ENCODE data around the gene LAMC2. TPM values are rescaled to one million over a fixed set of nuclear protein-coding genes. Genes with fewer than 3 reads are reported as not detected.
A peak's percentile ranks its signal among the peaks of the same experiment; 100 is the strongest.

LAMC2 gene
- total RNA-seq, 1 donor from 2014 or later = 14.8 TPM

DNA sequence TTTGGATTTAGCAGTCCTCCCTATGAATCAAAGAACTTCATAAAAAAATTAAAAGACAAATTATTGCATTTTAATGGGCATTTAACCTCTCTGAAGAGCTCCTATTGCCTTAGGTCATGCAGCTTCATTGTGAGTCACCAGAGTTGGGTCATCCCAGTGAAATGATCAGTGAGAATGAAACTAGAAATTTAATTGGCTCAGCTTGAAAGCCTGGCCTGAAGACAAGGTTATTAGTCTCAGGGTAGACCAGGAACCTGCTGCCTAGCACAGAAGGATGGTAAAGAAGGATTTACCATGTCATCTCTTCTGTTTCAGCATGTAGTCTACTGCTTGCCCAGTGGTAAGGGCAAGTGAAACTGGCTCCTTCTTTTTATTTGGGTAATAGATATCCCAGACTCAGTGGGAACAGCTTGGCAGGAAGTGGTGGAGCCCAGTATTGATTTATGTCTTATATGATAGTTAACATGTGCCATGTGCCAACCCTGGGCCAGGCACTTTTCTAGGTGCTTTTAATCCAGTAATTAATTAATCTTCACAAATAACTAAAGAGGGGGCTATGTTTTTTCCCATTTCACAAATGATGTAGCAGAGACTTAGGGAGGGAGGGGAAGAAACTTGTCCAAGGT is 23.6 kb downstream of the LAMC2 start:
- Mint-ChIP-seq H3K27ac (peak overlapping the region; percentile 70), H3K4me1 (ENCODE audit: unreplicated experiment) (peaks cover 5% of the 10 kb centered on the region), H3K9me3 (no peaks in the 10 kb centered on the region), H3K4me3 (no peak overlapping the region), H3K36me3 (no peaks in the 10 kb centered on the region), H3K27me3 (no peaks in the 10 kb centered on the region)
- DNase-seq (ENCODE audit: extremely low spot score, unreplicated experiment) = no peak
- TF ChIP-seq, protein P1, sequence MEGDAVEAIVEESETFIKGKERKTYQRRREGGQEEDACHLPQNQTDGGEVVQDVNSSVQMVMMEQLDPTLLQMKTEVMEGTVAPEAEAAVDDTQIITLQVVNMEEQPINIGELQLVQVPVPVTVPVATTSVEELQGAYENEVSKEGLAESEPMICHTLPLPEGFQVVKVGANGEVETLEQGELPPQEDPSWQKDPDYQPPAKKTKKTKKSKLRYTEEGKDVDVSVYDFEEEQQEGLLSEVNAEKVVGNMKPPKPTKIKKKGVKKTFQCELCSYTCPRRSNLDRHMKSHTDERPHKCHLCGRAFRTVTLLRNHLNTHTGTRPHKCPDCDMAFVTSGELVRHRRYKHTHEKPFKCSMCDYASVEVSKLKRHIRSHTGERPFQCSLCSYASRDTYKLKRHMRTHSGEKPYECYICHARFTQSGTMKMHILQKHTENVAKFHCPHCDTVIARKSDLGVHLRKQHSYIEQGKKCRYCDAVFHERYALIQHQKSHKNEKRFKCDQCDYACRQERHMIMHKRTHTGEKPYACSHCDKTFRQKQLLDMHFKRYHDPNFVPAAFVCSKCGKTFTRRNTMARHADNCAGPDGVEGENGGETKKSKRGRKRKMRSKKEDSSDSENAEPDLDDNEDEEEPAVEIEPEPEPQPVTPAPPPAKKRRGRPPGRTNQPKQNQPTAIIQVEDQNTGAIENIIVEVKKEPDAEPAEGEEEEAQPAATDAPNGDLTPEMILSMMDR (conservative IDR thresholded peaks at IDR 0.05) = no peak

DNA sequence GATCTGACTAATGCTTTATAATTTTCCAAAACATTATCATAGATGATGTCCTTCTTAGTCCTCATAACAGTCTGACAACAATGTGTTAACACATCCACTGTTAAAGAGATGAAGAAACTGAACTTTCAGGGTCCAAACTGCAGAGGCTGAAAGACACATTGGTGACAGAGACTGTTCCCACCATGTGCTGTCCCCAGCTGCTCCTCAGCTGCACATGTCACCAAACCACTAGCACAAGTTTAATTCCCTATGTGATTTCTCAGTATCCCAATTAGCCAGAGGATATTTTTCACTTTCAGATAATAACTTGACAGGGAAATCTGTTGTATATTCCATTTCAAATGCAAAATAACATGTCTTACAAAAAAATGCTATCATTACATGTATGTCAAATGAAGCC is 24.6 kb downstream of the LAMC2 start:
- H3K4me1 Mint-ChIP-seq (ENCODE audit: unreplicated experiment) = peaks cover 5% of the 10 kb centered on the region
- H3K9me3 Mint-ChIP-seq = no peaks in the 10 kb centered on the region
- TF ChIP-seq, protein P1 (conservative IDR thresholded peaks at IDR 0.05) = no peak
- H3K27ac Mint-ChIP-seq = no peak overlapping the region
- H3K27me3 Mint-ChIP-seq = no peaks in the 10 kb centered on the region
- H3K36me3 Mint-ChIP-seq = no peaks in the 10 kb centered on the region
- DNase-seq (ENCODE audit: extremely low spot score, unreplicated experiment) = no peak
- H3K4me3 Mint-ChIP-seq = no peak overlapping the region

DNA sequence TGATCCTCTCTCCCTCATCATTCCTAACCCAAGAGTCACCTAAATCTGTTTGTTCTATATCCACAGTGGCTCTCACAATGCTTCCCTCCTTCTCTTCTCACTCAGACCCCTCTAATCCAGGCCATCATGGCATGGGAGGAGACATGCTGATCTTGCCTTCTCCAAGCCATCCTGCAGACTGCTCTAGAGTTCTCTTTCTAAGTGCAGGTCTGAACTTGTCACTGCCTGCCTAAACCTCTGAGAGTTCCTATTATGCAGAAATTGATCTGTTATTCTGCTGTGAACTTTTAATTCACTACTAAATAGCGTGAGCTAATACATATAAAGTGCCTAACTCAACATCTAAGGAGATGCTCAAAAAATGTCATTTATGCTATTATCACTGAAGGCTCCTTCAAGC is 26.8 kb downstream of the LAMC2 start:
- Mint-ChIP-seq H3K36me3 (peaks cover 3% of the 10 kb centered on the region), H3K9me3 (no peaks in the 10 kb centered on the region), H3K4me3 (no peak overlapping the region), H3K27ac (no peak overlapping the region), H3K4me1 (ENCODE audit: unreplicated experiment) (peaks cover 11% of the 10 kb centered on the region), H3K27me3 (no peaks in the 10 kb centered on the region)
- no peak for DNase-seq (ENCODE audit: extremely low spot score, unreplicated experiment)
- TF ChIP-seq, protein P1 (conservative IDR thresholded peaks at IDR 0.05) = no peak

DNA sequence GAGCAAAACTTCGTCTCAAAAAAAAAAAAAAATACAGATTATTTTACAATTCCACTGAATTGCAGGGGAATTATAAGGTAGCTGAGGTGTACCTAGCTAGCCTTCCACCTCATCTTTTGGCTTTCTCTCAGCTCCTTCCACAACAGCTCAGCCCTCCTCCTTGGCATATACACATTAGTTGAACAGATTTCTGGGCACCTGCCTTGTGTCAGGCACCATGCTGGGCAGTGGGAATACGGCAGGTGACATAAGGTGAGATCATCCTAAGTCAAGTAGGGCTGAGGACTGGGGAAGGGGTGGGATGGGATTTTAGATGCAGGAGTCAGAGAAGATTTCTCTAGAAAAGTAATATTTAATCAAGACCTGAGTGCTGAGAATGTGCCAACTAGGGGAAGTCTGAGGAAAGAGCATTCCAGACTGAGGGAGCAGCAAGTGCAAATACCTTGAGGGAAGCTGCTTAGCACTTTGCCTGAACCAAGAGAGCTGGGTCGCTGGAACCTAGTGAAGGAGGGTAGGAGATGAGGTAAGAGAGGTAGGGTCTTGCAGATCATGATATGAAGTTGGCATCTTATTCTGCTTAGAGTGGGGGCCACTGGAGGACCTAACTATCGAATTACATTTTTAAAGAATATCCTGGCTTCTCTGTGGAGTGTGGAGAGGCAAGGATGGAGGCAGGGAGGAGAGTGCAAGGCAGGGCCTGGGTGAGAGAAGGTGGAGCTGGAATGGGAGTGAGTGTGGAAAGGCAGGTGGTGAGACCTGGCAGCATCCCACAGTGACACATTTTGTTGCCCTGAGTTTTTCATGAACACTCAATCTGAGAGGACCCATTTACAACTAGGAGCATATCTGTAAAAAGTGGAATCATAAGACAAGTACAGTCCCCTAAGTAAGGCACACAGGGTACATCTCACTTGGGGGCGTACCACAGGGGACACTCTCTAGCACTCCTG is 28.2 kb downstream of the LAMC2 start:
- TF ChIP-seq, protein P1 (conservative IDR thresholded peaks at IDR 0.05) = no peak
- DNase-seq (ENCODE audit: extremely low spot score, unreplicated experiment) = no peak
- no peaks in the 10 kb centered on the region for H3K27me3 Mint-ChIP-seq
- H3K36me3 Mint-ChIP-seq = peaks cover 3% of the 10 kb centered on the region
- H3K4me3 Mint-ChIP-seq = no peak overlapping the region
- no peaks in the 10 kb centered on the region for H3K9me3 Mint-ChIP-seq
- H3K4me1 Mint-ChIP-seq (ENCODE audit: unreplicated experiment) = peaks cover 21% of the 10 kb centered on the region
- H3K27ac Mint-ChIP-seq = no peak overlapping the region

DNA sequence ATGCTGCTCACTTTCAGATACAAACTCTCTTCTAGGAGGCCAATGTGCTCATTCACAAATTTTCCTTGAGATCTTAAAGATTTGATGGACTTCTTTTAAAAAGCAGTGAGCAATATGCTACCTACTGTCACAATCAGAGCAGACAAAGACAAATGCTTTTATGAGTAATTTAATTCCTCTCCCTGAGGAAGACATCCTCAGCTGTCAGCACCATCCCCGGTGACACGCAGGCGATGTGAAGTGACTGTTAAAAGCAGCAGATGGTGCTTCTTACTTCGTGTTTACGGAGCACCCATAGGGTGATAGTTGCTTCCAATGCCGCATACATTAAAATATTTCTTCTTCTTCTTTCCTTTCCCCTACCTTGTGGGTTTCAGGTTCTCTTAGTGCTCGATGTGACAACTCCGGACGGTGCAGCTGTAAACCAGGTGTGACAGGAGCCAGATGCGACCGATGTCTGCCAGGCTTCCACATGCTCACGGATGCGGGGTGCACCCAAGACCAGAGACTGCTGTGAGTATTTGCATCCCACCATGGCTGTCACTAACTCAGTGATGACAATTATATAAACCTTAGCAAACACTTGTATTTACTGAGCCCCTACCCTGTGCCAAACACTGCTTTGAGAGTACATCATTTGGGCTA is 29.1 kb downstream of the LAMC2 start:
- Mint-ChIP-seq H3K9me3 (no peaks in the 10 kb centered on the region), H3K27ac (no peak overlapping the region), H3K4me3 (no peak overlapping the region), H3K36me3 (peaks cover 3% of the 10 kb centered on the region), H3K4me1 (ENCODE audit: unreplicated experiment) (peaks cover 28% of the 10 kb centered on the region), H3K27me3 (no peaks in the 10 kb centered on the region)
- DNase-seq (ENCODE audit: extremely low spot score, unreplicated experiment) = no peak
- TF ChIP-seq, protein P1 (conservative IDR thresholded peaks at IDR 0.05) = no peak

Measured in type B pancreatic cell (in vitro differentiated cells).